Right lung (tissue), 5 donors: ENCODE data around the gene GRIN3B. TPM values are rescaled to one million over a fixed set of nuclear protein-coding genes. Genes with fewer than 3 reads are reported as not detected.

Source experiments
- DNase-seq, 2 donors: peaks; one replicate each; pipeline ENCODE4 v3.0.0-alpha.2; 2013
- polyA plus RNA-seq, 5 donors: library from polyadenylated mRNA; unstranded; fragments of 120-200 nt; gene quantifications; one replicate each; pipeline versions ENCODE4 v1.2.1 to v1.2.3, GENCODE V29; 2013; ENCODE audit warnings: inconsistent platforms in 1 of 5, low replicate concordance in 1 of 5; ENCODE audit not compliant: insufficient read length in 5 of 5, insufficient read depth in 1 of 5

GRIN3B gene
- polyA plus RNA-seq, 5 donors = 0.31 to 1.6 (median 0.69) TPM

- DNase-seq = no peak
Observed at GRCh38 chr19:1041835-1042685, 41.8 kb downstream of the GRIN3B start.

DNA sequence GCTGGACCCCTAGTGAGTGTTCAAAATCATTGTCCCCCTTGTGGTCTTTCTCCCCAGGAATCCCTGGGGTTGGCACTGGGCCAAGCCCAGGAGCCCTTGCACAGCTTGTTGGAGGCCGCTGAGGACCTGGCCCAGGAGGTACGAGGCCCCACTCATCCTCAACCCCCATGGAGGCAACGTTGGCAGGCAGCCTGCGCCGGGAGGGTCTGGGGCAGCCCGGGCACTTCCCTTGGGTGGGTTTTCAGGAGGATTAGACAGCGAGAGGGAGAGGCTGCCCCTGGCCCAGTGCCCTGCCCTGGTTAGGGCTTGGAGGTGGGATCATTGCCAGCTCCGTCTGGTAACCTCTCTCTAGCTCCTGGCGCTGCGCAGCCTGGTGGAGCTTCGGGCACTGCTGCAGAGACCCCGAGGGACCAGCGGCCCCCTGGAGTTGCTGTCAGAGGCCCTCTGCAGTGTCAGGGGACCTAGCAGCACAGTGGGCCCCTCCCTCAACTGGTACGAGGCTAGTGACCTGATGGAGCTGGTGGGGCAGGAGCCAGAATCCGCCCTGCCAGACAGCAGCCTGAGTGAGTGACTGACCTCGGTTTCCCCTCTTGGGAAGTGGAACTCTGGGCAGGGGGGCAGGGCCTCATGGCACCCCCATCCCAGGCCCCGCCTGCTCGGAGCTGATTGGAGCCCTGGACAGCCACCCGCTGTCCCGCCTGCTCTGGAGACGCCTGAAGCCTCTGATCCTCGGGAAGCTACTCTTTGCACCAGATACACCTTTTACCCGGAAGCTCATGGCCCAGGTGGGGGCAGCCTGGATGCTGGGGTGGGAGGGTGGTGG, 42.7 kb downstream of the GRIN3B start:
- no peak for DNase-seq

DNA sequence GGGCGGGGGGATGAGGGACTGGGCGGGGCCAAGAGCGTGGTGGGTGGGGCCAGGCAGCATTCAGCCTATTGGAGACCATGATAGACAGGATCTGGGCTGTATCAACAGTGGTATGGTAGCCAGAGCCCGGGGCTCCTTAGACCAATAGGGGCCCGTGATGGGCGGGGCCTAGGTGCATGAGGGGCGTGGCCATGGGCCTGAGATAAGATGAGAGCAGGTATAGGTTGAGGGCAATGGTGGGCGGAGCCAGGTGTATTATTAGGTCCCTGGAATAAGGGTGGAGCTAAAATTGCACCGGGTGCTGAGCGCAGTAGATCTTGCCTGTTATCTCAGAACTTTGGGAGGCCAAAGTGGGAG, 45.0 kb downstream of the GRIN3B start:
- DNase-seq = no peak

GRCh38 chr19:1046117-1046626, 46.0 kb downstream of the GRIN3B start:
- no peak for DNase-seq

DNA sequence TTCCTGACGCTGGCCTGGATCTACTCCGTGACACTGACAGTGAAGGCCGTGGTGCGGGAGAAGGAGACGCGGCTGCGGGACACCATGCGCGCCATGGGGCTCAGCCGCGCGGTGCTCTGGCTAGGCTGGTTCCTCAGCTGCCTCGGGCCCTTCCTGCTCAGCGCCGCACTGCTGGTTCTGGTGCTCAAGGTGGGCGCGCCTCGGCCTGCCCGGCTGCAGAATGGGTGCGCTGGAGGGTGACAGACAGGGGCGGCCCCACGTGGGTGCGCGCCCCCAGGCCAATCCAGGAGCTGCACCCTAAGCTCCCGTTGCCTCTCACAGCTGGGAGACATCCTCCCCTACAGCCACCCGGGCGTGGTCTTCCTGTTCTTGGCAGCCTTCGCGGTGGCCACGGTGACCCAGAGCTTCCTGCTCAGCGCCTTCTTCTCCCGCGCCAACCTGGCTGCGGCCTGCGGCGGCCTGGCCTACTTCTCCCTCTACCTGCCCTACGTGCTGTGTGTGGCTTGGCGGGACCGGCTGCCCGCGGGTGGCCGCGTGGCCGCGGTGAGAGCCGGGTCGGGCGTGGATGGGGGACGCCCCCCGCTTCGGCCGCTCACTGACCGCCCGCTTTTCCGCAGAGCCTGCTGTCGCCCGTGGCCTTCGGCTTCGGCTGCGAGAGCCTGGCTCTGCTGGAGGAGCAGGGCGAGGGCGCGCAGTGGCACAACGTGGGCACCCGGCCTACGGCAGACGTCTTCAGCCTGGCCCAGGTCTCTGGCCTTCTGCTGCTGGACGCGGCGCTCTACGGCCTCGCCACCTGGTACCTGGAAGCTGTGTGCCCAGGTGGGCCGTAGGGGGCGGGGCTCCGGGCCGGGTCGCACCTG, 46.8 kb downstream of the GRIN3B start:
- DNase-seq = no peak

DNA sequence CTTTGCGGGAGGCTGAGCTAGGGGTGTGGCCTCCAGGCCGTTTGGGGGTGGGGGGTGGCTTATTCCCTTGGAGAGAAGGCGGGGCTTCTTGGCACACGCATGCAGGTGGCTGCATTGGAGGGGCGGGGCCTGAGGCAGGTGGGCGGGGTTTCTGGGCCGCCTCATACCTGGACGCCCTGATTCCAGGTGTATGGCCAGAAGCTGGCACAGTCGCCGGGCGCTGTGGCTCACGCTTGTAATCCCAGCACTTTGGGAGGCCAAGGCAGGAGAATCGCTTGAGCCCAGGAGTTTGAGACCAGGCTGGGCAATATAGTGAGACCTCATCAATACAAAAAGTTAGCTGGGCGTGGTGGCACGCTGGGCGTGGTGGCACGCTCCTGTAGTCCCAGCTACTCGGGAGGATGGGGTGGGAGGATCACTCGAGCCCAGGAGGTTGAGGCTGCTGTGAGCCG, 47.5 kb downstream of the GRIN3B start:
- DNase-seq = no peak

DNA sequence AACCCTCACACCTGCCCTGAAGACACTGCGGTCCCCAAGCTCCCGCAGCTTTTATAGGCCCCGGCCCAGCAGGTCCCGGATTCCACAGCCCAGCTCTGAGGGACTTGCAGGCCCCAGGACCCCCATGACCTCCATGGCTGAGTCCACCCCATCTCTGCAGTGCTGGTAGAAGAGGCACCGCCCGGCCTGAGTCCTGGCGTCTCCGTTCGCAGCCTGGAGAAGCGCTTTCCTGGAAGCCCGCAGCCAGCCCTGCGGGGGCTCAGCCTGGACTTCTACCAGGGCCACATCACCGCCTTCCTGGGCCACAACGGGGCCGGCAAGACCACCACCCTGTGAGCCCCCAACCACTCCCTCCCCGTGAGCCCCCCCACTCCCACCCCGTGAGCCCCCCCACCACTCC, 48.9 kb downstream of the GRIN3B start:
- no peak for DNase-seq

DNA sequence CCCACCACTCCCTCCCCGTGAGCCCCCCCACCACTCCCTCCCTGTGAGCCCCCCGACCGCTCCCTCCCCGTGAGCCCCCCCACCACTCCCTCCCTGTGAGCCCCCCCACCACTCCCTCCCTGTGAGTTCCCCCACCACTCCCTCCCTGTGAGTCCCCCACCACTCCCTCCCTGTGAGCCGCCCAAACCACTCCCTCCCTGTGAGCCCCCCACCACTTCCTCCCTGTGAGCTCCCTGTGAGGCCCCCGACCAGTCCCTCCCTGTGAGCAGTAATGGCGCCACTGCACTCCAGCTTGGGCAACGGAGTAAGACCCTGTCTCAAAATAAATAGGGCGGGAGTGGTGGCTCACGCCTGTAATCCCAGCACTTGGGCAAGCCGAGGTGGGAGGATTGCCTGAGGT, 49.6 kb downstream of the GRIN3B start:
- no peak for DNase-seq

GRCh38 chr19:1050989-1051788, 51.0 kb downstream of the GRIN3B start:
- no peak for DNase-seq

DNA sequence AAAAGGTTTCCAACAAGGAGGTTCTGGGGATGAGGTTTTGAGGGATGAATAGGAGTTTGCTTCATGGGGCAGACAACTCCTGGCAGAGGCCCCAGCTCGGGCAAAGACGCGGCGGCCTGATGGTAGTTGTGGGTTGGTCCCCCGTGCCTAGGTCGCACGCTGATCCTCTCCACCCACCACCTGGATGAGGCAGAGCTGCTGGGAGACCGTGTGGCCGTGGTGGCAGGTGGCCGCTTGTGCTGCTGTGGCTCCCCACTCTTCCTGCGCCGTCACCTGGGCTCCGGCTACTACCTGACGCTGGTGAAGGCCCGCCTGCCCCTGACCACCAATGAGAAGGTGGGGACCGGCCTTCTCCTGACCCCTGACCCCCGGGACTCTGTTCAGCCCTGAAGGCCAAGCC, 51.6 kb downstream of the GRIN3B start:
- DNase-seq = no peak

- no peak for DNase-seq
Observed at GRCh38 chr19:1052349-1052975, 52.2 kb downstream of the GRIN3B start.

DNA sequence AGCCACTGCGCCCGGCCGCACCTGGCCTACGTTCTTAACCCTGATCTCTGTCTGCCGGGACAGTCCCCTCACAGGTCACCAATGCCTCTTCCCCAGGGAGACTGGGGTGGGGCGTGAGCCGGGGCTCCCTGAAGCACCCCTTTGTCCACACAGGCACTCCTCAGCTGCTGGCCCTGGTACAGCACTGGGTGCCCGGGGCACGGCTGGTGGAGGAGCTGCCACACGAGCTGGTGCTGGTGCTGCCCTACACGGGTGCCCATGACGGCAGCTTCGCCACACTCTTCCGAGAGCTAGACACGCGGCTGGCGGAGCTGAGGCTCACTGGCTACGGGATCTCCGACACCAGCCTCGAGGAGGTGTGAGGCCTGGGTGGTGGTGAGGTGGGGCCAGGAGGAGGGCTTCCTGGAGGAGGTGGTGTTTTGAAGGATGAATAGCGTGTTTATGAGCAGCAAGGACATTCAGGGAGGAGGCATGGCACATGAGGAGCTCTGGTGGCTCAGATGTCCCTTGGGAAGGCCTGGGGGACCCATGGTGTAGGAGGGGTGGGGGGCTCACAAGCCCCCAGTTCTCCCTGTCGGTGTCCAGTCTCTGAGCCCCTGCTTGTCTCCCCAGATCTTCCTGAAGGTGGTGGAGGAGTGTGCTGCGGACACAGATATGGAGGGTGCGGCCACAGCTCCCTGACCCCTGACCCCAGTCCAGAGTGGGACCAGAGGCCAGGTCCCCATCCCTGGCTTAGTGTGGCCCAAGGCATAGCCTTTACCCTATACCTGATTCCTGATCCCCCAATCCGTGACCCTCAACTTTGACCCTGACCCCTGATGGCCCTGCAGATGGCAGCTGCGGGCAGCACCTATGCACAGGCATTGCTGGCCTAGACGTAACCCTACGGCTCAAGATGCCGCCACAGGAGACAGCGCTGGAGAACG, 53.2 kb downstream of the GRIN3B start:
- DNase-seq = no peak

- DNase-seq = no peak
Observed at GRCh38 chr19:1054102-1055027, 54.1 kb downstream of the GRIN3B start.

DNA sequence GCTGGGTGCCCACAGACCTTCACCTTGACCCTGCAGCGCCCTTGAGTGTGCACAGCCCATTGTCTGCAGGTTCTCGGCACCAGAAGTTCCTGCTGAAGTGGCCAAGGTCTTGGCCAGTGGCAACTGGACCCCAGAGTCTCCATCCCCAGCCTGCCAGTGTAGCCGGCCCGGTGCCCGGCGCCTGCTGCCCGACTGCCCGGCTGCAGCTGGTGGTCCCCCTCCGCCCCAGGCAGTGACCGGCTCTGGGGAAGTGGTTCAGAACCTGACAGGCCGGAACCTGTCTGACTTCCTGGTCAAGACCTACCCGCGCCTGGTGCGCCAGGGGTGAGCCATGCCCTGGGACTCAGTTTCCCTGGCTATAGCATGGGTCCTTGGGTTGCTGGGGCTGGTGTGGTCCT, 54.8 kb downstream of the GRIN3B start:
- DNase-seq = no peak

DNA sequence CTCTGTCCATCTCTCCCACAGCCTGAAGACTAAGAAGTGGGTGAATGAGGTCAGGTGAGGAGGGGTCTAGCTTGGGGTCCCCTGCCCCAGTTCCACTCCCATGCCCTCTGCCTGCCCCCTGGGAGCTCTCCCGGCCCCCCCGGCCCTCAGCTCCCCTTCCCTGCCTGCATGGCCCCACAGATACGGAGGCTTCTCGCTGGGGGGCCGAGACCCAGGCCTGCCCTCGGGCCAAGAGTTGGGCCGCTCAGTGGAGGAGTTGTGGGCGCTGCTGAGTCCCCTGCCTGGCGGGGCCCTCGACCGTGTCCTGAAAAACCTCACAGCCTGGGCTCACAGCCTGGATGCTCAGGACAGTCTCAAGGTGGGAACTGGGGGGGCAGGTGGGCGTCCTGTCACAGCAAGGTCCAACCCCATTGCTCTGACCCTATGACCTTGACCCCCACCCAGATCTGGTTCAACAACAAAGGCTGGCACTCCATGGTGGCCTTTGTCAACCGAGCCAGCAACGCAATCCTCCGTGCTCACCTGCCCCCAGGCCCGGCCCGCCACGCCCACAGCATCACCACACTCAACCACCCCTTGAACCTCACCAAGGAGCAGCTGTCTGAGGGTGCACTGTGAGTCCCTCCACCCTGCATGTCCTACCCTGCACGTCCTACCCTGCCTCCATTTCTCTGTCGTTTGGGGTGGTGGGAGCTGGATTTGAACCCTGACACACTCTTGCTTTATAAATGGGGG, 55.8 kb downstream of the GRIN3B start:
- DNase-seq = no peak

GRCh38 chr19:1057176-1057855, 57.1 kb downstream of the GRIN3B start:
- DNase-seq = no peak

DNA sequence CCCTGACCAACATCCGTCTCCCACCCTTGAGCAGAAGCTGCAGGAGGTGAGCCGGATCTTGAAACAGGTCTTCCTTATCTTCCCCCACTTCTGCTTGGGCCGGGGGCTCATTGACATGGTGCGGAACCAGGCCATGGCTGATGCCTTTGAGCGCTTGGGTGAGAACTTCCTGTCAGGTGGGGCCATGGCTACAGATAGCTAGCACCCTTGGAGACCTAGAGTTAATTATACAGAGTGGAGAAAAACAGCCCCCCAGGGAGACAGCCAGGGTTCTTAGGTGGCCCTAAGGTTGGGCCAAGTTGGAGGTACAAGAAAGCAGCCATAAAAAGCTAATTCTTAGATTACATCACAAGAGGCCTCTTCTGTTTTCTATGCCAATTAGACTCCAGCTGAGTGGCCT, 57.9 kb downstream of the GRIN3B start:
- no peak for DNase-seq
